ENCODE measurements around the gene ACSL6.

The ACSL6 gene

GRCh38 chr5:131965826-131966415, 45.5 kb downstream of the ACSL6 start:
- Histone ChIP-seq H3K27me3 (ENCODE audit: control insufficient read depth in 2 of 2, insufficient read depth in 2 of 2, low read length in 2 of 2) (no peaks in the 10 kb centered on the region), H3K27ac (ENCODE audit: low read depth in 2 of 2, low read length in 2 of 2) (no peak overlapping the region), H3K4me3 (ENCODE audit: low read length in 2 of 2) (no peak overlapping the region)

GRCh38 chr5:131959906-131960305, 51.6 kb downstream of the ACSL6 start:
- no peak overlapping the region for H3K9ac ChIP-seq (ENCODE audit: low read depth in 1 of 2, low read length in 2 of 2)
- no peaks in the 10 kb centered on the region for H3K27me3 ChIP-seq (ENCODE audit: control insufficient read depth in 2 of 2, insufficient read depth in 2 of 2, low read length in 2 of 2)
- H3K27ac ChIP-seq (ENCODE audit: low read depth in 2 of 2, low read length in 2 of 2): no peak overlapping the region
- H3K36me3 ChIP-seq (ENCODE audit: control insufficient read depth in 2 of 2, insufficient read depth in 2 of 2, low read length in 2 of 2): no peaks in the 10 kb centered on the region
- H3K4me1 ChIP-seq (ENCODE audit: control insufficient read depth in 2 of 2, insufficient read depth in 2 of 2, low read length in 2 of 2): no peaks in the 10 kb centered on the region
- H3K9me3 ChIP-seq (ENCODE audit: control insufficient read depth in 2 of 2, low read length in 2 of 2): no peaks in the 10 kb centered on the region
- H3K4me3 ChIP-seq (ENCODE audit: low read length in 2 of 2): no peak overlapping the region

More at GRCh38 chr5:131965826-131966415, 45.5 kb downstream of the ACSL6 start:
- Histone ChIP-seq H3K36me3 (ENCODE audit: control insufficient read depth in 2 of 2, insufficient read depth in 2 of 2, low read length in 2 of 2) (no peaks in the 10 kb centered on the region), H3K4me1 (ENCODE audit: control insufficient read depth in 2 of 2, insufficient read depth in 2 of 2, low read length in 2 of 2) (no peaks in the 10 kb centered on the region), H3K9ac (ENCODE audit: low read depth in 1 of 2, low read length in 2 of 2) (no peak overlapping the region), H3K9me3 (ENCODE audit: control insufficient read depth in 2 of 2, low read length in 2 of 2) (no peaks in the 10 kb centered on the region)

GRCh38 chr5:131959136-131959535, 52.3 kb downstream of the ACSL6 start:
- Histone ChIP-seq H3K27ac (ENCODE audit: low read depth in 2 of 2, low read length in 2 of 2) (no peak overlapping the region), H3K36me3 (ENCODE audit: control insufficient read depth in 2 of 2, insufficient read depth in 2 of 2, low read length in 2 of 2) (no peaks in the 10 kb centered on the region), H3K4me1 (ENCODE audit: control insufficient read depth in 2 of 2, insufficient read depth in 2 of 2, low read length in 2 of 2) (no peaks in the 10 kb centered on the region), H3K4me3 (ENCODE audit: low read length in 2 of 2) (no peak overlapping the region), H3K27me3 (ENCODE audit: control insufficient read depth in 2 of 2, insufficient read depth in 2 of 2, low read length in 2 of 2) (no peaks in the 10 kb centered on the region), H3K9ac (ENCODE audit: low read depth in 1 of 2, low read length in 2 of 2) (no peak overlapping the region), H3K9me3 (ENCODE audit: control insufficient read depth in 2 of 2, low read length in 2 of 2) (no peaks in the 10 kb centered on the region)

- Histone ChIP-seq H3K4me3 (ENCODE audit: low read length in 2 of 2) (no peak overlapping the region), H3K36me3 (ENCODE audit: control insufficient read depth in 2 of 2, insufficient read depth in 2 of 2, low read length in 2 of 2) (no peaks in the 10 kb centered on the region), H3K9me3 (ENCODE audit: control insufficient read depth in 2 of 2, low read length in 2 of 2) (no peaks in the 10 kb centered on the region), H3K4me1 (ENCODE audit: control insufficient read depth in 2 of 2, insufficient read depth in 2 of 2, low read length in 2 of 2) (no peaks in the 10 kb centered on the region), H3K27ac (ENCODE audit: low read depth in 2 of 2, low read length in 2 of 2) (no peak overlapping the region), H3K9ac (ENCODE audit: low read depth in 1 of 2, low read length in 2 of 2) (no peak overlapping the region), H3K27me3 (ENCODE audit: control insufficient read depth in 2 of 2, insufficient read depth in 2 of 2, low read length in 2 of 2) (no peaks in the 10 kb centered on the region)
Observed at GRCh38 chr5:131957721-131958441, 53.6 kb downstream of the ACSL6 start.

GRCh38 chr5:131953969-131954368, 57.5 kb downstream of the ACSL6 start:
- no peaks in the 10 kb centered on the region for H3K36me3 ChIP-seq (ENCODE audit: control insufficient read depth in 2 of 2, insufficient read depth in 2 of 2, low read length in 2 of 2)
- no peaks in the 10 kb centered on the region for H3K27me3 ChIP-seq (ENCODE audit: control insufficient read depth in 2 of 2, insufficient read depth in 2 of 2, low read length in 2 of 2)
- H3K9me3 ChIP-seq (ENCODE audit: control insufficient read depth in 2 of 2, low read length in 2 of 2): no peaks in the 10 kb centered on the region
- H3K27ac ChIP-seq (ENCODE audit: low read depth in 2 of 2, low read length in 2 of 2): no peak overlapping the region
- no peak overlapping the region for H3K9ac ChIP-seq (ENCODE audit: low read depth in 1 of 2, low read length in 2 of 2)
- H3K4me1 ChIP-seq (ENCODE audit: control insufficient read depth in 2 of 2, insufficient read depth in 2 of 2, low read length in 2 of 2): no peaks in the 10 kb centered on the region
- H3K4me3 ChIP-seq (ENCODE audit: low read length in 2 of 2): no peak overlapping the region

- H3K36me3 ChIP-seq (ENCODE audit: control insufficient read depth in 2 of 2, insufficient read depth in 2 of 2, low read length in 2 of 2): no peaks in the 10 kb centered on the region
- no peaks in the 10 kb centered on the region for H3K9me3 ChIP-seq (ENCODE audit: control insufficient read depth in 2 of 2, low read length in 2 of 2)
- H3K27me3 ChIP-seq (ENCODE audit: control insufficient read depth in 2 of 2, insufficient read depth in 2 of 2, low read length in 2 of 2): no peaks in the 10 kb centered on the region
- H3K27ac ChIP-seq (ENCODE audit: low read depth in 2 of 2, low read length in 2 of 2): no peak overlapping the region
- H3K9ac ChIP-seq (ENCODE audit: low read depth in 1 of 2, low read length in 2 of 2): no peak overlapping the region
- no peak overlapping the region for H3K4me3 ChIP-seq (ENCODE audit: low read length in 2 of 2)
- H3K4me1 ChIP-seq (ENCODE audit: control insufficient read depth in 2 of 2, insufficient read depth in 2 of 2, low read length in 2 of 2): no peaks in the 10 kb centered on the region
Observed at GRCh38 chr5:131952301-131952857, 59.1 kb downstream of the ACSL6 start.

GRCh38 chr5:131950706-131951105, 60.8 kb downstream of the ACSL6 start:
- H3K9ac ChIP-seq (ENCODE audit: low read depth in 1 of 2, low read length in 2 of 2): no peak overlapping the region
- H3K27me3 ChIP-seq (ENCODE audit: control insufficient read depth in 2 of 2, insufficient read depth in 2 of 2, low read length in 2 of 2): no peaks in the 10 kb centered on the region
- no peak overlapping the region for H3K4me3 ChIP-seq (ENCODE audit: low read length in 2 of 2)
- H3K4me1 ChIP-seq (ENCODE audit: control insufficient read depth in 2 of 2, insufficient read depth in 2 of 2, low read length in 2 of 2): no peaks in the 10 kb centered on the region
- no peak overlapping the region for H3K27ac ChIP-seq (ENCODE audit: low read depth in 2 of 2, low read length in 2 of 2)
- no peaks in the 10 kb centered on the region for H3K9me3 ChIP-seq (ENCODE audit: control insufficient read depth in 2 of 2, low read length in 2 of 2)
- H3K36me3 ChIP-seq (ENCODE audit: control insufficient read depth in 2 of 2, insufficient read depth in 2 of 2, low read length in 2 of 2): no peaks in the 10 kb centered on the region

- no peaks in the 10 kb centered on the region for H3K36me3 ChIP-seq (ENCODE audit: control insufficient read depth in 2 of 2, insufficient read depth in 2 of 2, low read length in 2 of 2)
- H3K27me3 ChIP-seq (ENCODE audit: control insufficient read depth in 2 of 2, insufficient read depth in 2 of 2, low read length in 2 of 2): no peaks in the 10 kb centered on the region
- no peaks in the 10 kb centered on the region for H3K4me1 ChIP-seq (ENCODE audit: control insufficient read depth in 2 of 2, insufficient read depth in 2 of 2, low read length in 2 of 2)
- no peaks in the 10 kb centered on the region for H3K9me3 ChIP-seq (ENCODE audit: control insufficient read depth in 2 of 2, low read length in 2 of 2)
- no peak overlapping the region for H3K4me3 ChIP-seq (ENCODE audit: low read length in 2 of 2)
- no peak overlapping the region for H3K9ac ChIP-seq (ENCODE audit: low read depth in 1 of 2, low read length in 2 of 2)
- no peak overlapping the region for H3K27ac ChIP-seq (ENCODE audit: low read depth in 2 of 2, low read length in 2 of 2)
Observed at GRCh38 chr5:131947445-131947844, 64.0 kb downstream of the ACSL6 start.

- H3K27me3 ChIP-seq (ENCODE audit: control insufficient read depth in 2 of 2, insufficient read depth in 2 of 2, low read length in 2 of 2): no peaks in the 10 kb centered on the region
Observed at GRCh38 chr5:131945551-131946168, 65.8 kb downstream of the ACSL6 start, which contains the start of gene MEIKIN. Gene MEIKIN (minus strand): TSS chr5:131945663. CDS start chr5:131945505, 158 bp downstream.

More at GRCh38 chr5:131945551-131946168, 65.8 kb downstream of the ACSL6 start, which contains the start of gene MEIKIN:
- H3K4me3 ChIP-seq (ENCODE audit: low read length in 2 of 2): no peak within 1 kb of the TSS
- no peak within 1 kb of the TSS for H3K9ac ChIP-seq (ENCODE audit: low read depth in 1 of 2, low read length in 2 of 2)
- H3K4me1 ChIP-seq (ENCODE audit: control insufficient read depth in 2 of 2, insufficient read depth in 2 of 2, low read length in 2 of 2): no peaks in the 10 kb centered on the region
- H3K9me3 ChIP-seq (ENCODE audit: control insufficient read depth in 2 of 2, low read length in 2 of 2): no peaks in the 10 kb centered on the region
- no peaks in the 10 kb centered on the region for H3K36me3 ChIP-seq (ENCODE audit: control insufficient read depth in 2 of 2, insufficient read depth in 2 of 2, low read length in 2 of 2)
- H3K27ac ChIP-seq (ENCODE audit: low read depth in 2 of 2, low read length in 2 of 2): no peak within 1 kb of the TSS

All from mucosa of rectum (tissue), 2 donors.